HEK293 (cell line): Measurements from ENCODE around the gene HYPK.

Experiments
- CTCF ChIA-PET: fragments of 350-600 bp; formaldehyde crosslinking; extraction: SDS; loops from one replicate; lab custom pipeline; 2021; ENCODE audit warnings: antibody characterized with exemption; lab: Yijun Ruan, JAX
- POLR2A ChIA-PET: fragments of 300-600 bp; formaldehyde crosslinking; extraction: SDS; loops from one replicate; lab custom pipeline; 2020; ENCODE audit warnings: antibody characterized with exemption, inconsistent platforms; lab: Yijun Ruan, JAX
- H3K27ac ChIP-seq: fragments of 200-500 bp; sonication (Bioruptor generic); 2 replicates; pipeline ENCODE4 v1.5.1; 2014; ENCODE audit warnings: low read depth, low read length, control low read depth, inconsistent platforms; ENCODE audit errors: extremely low read depth
- H3K36me3 ChIP-seq, 2 experiments: fragments of 200-500 bp in 1 of 2; sonication (Bioruptor generic) in 1 of 2; 1 replicate in 1 of 2; 2 replicates in 1 of 2; pipeline ENCODE4 v1.5.1; 2014 to 2017; ENCODE audit warnings: inconsistent platforms in 2 of 2, low read length in 2 of 2; ENCODE audit not compliant: control insufficient read depth in 2 of 2, insufficient read depth in 1 of 2
- H3K4me1 ChIP-seq: fragments of 200-500 bp; sonication (Bioruptor generic); 2 replicates; pipeline ENCODE4 v1.5.1; 2014; ENCODE audit warnings: mild to moderate bottlenecking, low read length, inconsistent platforms; ENCODE audit not compliant: control insufficient read depth, insufficient read depth
- H3K4me3 ChIP-seq: 2 replicates; pipeline ENCODE4 v1.5.1; 2011; ENCODE audit warnings: low read depth, mild to moderate bottlenecking, control low read depth, low read length, moderate library complexity
- H3K9me3 ChIP-seq: fragments of 200-500 bp; sonication (Bioruptor generic); 2 replicates; pipeline ENCODE4 v1.5.1; 2014; ENCODE audit warnings: low read depth, low read length, inconsistent platforms; ENCODE audit not compliant: control insufficient read depth, insufficient read depth
- BCL11B ChIP-seq: fragments of 450-650 bp; formaldehyde crosslinking; IDR thresholded peaks from 2 replicates; pipeline ENCODE4 v1.5.1; 2016; ENCODE audit warnings: low read depth, missing biosample characterization, missing genetic modification characterization
- TCF7L2 ChIP-seq: IDR thresholded peaks from 2 replicates; pipeline ENCODE4 v1.6.1; 2011; ENCODE audit warnings: low read depth, mild to moderate bottlenecking, inconsistent platforms, low read length, moderate library complexity, borderline replicate concordance
- WT1 ChIP-seq: fragments of 450-650 bp; formaldehyde crosslinking; IDR thresholded peaks from 2 replicates; pipeline ENCODE4 v1.5.1; 2016; ENCODE audit warnings: missing biosample characterization, missing genetic modification characterization
- ZNF121 ChIP-seq: fragments of 450-650 bp; formaldehyde crosslinking; IDR thresholded peaks from 2 replicates; pipeline ENCODE4 v1.5.1; 2016; ENCODE audit warnings: missing biosample characterization, missing genetic modification characterization
- ZNF146 ChIP-seq: fragments of 450-650 bp; formaldehyde crosslinking; IDR thresholded peaks from 2 replicates; pipeline ENCODE4 v1.5.1; 2016; ENCODE audit warnings: missing biosample characterization, missing genetic modification characterization
- ZNF155 ChIP-seq: fragments of 450-650 bp; formaldehyde crosslinking; IDR thresholded peaks from 2 replicates; pipeline ENCODE4 v1.5.1; 2016; ENCODE audit warnings: missing biosample characterization, missing genetic modification characterization
- ZNF2 ChIP-seq: fragments of 450-650 bp; formaldehyde crosslinking; IDR thresholded peaks from 2 replicates; pipeline ENCODE4 v1.5.1; 2016; ENCODE audit warnings: missing biosample characterization, missing genetic modification characterization
- ZNF239 ChIP-seq: fragments of 450-650 bp; formaldehyde crosslinking; IDR thresholded peaks from 2 replicates; pipeline ENCODE4 v1.5.1; 2016; ENCODE audit warnings: missing biosample characterization, missing genetic modification characterization
- ZNF366 ChIP-seq: fragments of 450-650 bp; formaldehyde crosslinking; conservative IDR thresholded peaks from 2 replicates; pipeline ENCODE4 v1.5.1; 2016; ENCODE audit warnings: missing biosample characterization, missing genetic modification characterization
- ZNF501 ChIP-seq: fragments of 450-650 bp; formaldehyde crosslinking; IDR thresholded peaks from 2 replicates; pipeline ENCODE4 v1.5.1; 2016; ENCODE audit warnings: missing biosample characterization, missing genetic modification characterization
- ZNF510 ChIP-seq: fragments of 450-650 bp; formaldehyde crosslinking; IDR thresholded peaks from 2 replicates; pipeline ENCODE4 v1.5.1; 2018; ENCODE audit warnings: mild to moderate bottlenecking, missing genetic modification characterization, missing biosample characterization; ENCODE audit not compliant: insufficient replicate concordance
- ZNF629 ChIP-seq: fragments of 450-650 bp; formaldehyde crosslinking; IDR thresholded peaks from 2 replicates; pipeline ENCODE4 v1.5.1; 2017; ENCODE audit warnings: missing biosample characterization, missing genetic modification characterization
- ZSCAN16 ChIP-seq: fragments of 450-650 bp; formaldehyde crosslinking; IDR thresholded peaks from 2 replicates; pipeline ENCODE4 v1.5.1; 2016; ENCODE audit warnings: missing biosample characterization, missing genetic modification characterization
- TF ChIP-seq, protein P1 (sequence below): fragments of 450-650 bp; formaldehyde crosslinking; optimal IDR thresholded peaks from 2 replicates; pipeline ENCODE3; 2016; ENCODE audit warnings: missing biosample characterization, mild to moderate bottlenecking, missing genetic modification characterization
- TF ChIP-seq, protein P2 (sequence below): fragments of 450-650 bp; formaldehyde crosslinking; IDR thresholded peaks from 2 replicates; pipeline ENCODE4 v1.5.1; 2016; ENCODE audit warnings: missing biosample characterization, missing genetic modification characterization
- TF ChIP-seq, protein P3 (sequence below): fragments of 450-650 bp; formaldehyde crosslinking; IDR thresholded peaks from 2 replicates; pipeline ENCODE4 v1.5.1; 2016; ENCODE audit warnings: missing biosample characterization, missing genetic modification characterization, borderline replicate concordance
- TF ChIP-seq, protein P4 (sequence below): fragments of 450-650 bp; formaldehyde crosslinking; IDR thresholded peaks from 2 replicates; pipeline ENCODE4 v1.5.1; 2016; ENCODE audit warnings: missing biosample characterization, missing genetic modification characterization, low read depth
- TF ChIP-seq, protein P5 (sequence below): fragments of 450-650 bp; formaldehyde crosslinking; IDR thresholded peaks from 2 replicates; pipeline ENCODE4 v1.5.1; 2017; ENCODE audit warnings: missing biosample characterization, mild to moderate bottlenecking, missing genetic modification characterization, moderate library complexity
- TF ChIP-seq, protein P6 (sequence below): fragments of 450-650 bp; formaldehyde crosslinking; IDR thresholded peaks from 2 replicates; pipeline ENCODE4 v1.5.1; 2016; ENCODE audit warnings: missing biosample characterization, missing genetic modification characterization
- TF ChIP-seq, protein P7 (sequence below): IDR thresholded peaks from 2 replicates; pipeline ENCODE4 v1.6.1; 2011; ENCODE audit warnings: mild to moderate bottlenecking, low read depth, low read length, borderline replicate concordance

Gene HYPK

DNA sequence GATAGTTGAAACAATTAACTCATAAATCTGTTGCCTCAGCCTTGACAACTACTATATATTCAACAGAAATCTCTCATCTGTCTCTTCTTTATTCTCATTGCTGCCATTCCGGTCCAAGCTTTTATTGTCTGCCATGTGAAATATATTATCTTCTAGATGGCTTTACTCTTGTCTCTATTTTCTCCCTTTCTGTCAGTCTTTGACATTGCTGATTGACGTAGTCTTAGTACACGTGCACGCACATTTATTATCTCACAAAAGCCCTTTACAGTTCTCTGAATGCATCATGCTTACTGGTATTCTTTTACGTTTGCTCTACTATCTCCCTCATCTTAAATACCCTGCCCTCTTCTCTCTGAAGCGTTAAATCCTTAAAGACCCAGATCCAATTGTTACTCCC is 48.5 kb upstream of the HYPK start:
- TF ChIP-seq, protein P1, sequence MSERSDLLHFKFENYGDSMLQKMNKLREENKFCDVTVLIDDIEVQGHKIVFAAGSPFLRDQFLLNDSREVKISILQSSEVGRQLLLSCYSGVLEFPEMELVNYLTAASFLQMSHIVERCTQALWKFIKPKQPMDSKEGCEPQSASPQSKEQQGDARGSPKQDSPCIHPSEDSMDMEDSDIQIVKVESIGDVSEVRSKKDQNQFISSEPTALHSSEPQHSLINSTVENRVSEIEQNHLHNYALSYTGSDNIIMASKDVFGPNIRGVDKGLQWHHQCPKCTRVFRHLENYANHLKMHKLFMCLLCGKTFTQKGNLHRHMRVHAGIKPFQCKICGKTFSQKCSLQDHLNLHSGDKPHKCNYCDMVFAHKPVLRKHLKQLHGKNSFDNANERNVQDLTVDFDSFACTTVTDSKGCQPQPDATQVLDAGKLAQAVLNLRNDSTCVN, result no peak
- TF ChIP-seq ZNF366 (tag by site-specific recombination) (no peak), BCL11B (tag by site-specific recombination) (no peak), ZNF510 (tag by site-specific recombination) (no peak), ZNF121 (no peak), ZNF146 (tag by site-specific recombination) (no peak), WT1 (no peak), ZNF2 (tag by site-specific recombination) (no peak), ZNF239 (tag by site-specific recombination) (no peak), ZSCAN16 (tag by site-specific recombination) (no peak), ZNF629 (tag by site-specific recombination) (no peak), ZNF501 (no peak), ZNF155 (no peak), TCF7L2 (no peak)
- TF ChIP-seq, protein P2, sequence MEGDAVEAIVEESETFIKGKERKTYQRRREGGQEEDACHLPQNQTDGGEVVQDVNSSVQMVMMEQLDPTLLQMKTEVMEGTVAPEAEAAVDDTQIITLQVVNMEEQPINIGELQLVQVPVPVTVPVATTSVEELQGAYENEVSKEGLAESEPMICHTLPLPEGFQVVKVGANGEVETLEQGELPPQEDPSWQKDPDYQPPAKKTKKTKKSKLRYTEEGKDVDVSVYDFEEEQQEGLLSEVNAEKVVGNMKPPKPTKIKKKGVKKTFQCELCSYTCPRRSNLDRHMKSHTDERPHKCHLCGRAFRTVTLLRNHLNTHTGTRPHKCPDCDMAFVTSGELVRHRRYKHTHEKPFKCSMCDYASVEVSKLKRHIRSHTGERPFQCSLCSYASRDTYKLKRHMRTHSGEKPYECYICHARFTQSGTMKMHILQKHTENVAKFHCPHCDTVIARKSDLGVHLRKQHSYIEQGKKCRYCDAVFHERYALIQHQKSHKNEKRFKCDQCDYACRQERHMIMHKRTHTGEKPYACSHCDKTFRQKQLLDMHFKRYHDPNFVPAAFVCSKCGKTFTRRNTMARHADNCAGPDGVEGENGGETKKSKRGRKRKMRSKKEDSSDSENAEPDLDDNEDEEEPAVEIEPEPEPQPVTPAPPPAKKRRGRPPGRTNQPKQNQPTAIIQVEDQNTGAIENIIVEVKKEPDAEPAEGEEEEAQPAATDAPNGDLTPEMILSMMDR (tag by site-specific recombination), result no peak
- TF ChIP-seq, protein P3, sequence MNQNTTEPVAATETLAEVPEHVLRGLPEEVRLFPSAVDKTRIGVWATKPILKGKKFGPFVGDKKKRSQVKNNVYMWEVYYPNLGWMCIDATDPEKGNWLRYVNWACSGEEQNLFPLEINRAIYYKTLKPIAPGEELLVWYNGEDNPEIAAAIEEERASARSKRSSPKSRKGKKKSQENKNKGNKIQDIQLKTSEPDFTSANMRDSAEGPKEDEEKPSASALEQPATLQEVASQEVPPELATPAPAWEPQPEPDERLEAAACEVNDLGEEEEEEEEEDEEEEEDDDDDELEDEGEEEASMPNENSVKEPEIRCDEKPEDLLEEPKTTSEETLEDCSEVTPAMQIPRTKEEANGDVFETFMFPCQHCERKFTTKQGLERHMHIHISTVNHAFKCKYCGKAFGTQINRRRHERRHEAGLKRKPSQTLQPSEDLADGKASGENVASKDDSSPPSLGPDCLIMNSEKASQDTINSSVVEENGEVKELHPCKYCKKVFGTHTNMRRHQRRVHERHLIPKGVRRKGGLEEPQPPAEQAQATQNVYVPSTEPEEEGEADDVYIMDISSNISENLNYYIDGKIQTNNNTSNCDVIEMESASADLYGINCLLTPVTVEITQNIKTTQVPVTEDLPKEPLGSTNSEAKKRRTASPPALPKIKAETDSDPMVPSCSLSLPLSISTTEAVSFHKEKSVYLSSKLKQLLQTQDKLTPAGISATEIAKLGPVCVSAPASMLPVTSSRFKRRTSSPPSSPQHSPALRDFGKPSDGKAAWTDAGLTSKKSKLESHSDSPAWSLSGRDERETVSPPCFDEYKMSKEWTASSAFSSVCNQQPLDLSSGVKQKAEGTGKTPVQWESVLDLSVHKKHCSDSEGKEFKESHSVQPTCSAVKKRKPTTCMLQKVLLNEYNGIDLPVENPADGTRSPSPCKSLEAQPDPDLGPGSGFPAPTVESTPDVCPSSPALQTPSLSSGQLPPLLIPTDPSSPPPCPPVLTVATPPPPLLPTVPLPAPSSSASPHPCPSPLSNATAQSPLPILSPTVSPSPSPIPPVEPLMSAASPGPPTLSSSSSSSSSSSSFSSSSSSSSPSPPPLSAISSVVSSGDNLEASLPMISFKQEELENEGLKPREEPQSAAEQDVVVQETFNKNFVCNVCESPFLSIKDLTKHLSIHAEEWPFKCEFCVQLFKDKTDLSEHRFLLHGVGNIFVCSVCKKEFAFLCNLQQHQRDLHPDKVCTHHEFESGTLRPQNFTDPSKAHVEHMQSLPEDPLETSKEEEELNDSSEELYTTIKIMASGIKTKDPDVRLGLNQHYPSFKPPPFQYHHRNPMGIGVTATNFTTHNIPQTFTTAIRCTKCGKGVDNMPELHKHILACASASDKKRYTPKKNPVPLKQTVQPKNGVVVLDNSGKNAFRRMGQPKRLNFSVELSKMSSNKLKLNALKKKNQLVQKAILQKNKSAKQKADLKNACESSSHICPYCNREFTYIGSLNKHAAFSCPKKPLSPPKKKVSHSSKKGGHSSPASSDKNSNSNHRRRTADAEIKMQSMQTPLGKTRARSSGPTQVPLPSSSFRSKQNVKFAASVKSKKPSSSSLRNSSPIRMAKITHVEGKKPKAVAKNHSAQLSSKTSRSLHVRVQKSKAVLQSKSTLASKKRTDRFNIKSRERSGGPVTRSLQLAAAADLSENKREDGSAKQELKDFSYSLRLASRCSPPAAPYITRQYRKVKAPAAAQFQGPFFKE, result no peak
- TF ChIP-seq, protein P4, sequence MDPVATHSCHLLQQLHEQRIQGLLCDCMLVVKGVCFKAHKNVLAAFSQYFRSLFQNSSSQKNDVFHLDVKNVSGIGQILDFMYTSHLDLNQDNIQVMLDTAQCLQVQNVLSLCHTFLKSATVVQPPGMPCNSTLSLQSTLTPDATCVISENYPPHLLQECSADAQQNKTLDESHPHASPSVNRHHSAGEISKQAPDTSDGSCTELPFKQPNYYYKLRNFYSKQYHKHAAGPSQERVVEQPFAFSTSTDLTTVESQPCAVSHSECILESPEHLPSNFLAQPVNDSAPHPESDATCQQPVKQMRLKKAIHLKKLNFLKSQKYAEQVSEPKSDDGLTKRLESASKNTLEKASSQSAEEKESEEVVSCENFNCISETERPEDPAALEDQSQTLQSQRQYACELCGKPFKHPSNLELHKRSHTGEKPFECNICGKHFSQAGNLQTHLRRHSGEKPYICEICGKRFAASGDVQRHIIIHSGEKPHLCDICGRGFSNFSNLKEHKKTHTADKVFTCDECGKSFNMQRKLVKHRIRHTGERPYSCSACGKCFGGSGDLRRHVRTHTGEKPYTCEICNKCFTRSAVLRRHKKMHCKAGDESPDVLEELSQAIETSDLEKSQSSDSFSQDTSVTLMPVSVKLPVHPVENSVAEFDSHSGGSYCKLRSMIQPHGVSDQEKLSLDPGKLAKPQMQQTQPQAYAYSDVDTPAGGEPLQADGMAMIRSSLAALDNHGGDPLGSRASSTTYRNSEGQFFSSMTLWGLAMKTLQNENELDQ, result no peak
- TF ChIP-seq, protein P5, sequence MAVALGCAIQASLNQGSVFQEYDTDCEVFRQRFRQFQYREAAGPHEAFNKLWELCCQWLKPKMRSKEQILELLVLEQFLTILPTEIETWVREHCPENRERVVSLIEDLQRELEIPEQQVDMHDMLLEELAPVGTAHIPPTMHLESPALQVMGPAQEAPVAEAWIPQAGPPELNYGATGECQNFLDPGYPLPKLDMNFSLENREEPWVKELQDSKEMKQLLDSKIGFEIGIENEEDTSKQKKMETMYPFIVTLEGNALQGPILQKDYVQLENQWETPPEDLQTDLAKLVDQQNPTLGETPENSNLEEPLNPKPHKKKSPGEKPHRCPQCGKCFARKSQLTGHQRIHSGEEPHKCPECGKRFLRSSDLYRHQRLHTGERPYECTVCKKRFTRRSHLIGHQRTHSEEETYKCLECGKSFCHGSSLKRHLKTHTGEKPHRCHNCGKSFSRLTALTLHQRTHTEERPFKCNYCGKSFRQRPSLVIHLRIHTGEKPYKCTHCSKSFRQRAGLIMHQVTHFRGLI (tag by site-specific recombination), result no peak
- TF ChIP-seq, protein P6, sequence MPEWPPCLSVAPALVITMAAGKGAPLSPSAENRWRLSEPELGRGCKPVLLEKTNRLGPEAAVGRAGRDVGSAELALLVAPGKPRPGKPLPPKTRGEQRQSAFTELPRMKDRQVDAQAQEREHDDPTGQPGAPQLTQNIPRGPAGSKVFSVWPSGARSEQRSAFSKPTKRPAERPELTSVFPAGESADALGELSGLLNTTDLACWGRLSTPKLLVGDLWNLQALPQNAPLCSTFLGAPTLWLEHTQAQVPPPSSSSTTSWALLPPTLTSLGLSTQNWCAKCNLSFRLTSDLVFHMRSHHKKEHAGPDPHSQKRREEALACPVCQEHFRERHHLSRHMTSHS, result no peak
- TF ChIP-seq, protein P7, sequence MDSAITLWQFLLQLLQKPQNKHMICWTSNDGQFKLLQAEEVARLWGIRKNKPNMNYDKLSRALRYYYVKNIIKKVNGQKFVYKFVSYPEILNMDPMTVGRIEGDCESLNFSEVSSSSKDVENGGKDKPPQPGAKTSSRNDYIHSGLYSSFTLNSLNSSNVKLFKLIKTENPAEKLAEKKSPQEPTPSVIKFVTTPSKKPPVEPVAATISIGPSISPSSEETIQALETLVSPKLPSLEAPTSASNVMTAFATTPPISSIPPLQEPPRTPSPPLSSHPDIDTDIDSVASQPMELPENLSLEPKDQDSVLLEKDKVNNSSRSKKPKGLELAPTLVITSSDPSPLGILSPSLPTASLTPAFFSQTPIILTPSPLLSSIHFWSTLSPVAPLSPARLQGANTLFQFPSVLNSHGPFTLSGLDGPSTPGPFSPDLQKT, result no peak
- TF ChIP-seq, all 188 proteins: peak for 0
- H3K27ac ChIP-seq, result no peak overlapping the region
- H3K36me3 ChIP-seq, result peaks cover 12 to 57% of the 10 kb centered on the region in 2 experiments
- no peak overlapping the region for H3K4me3 ChIP-seq
- POLR2A ChIA-PET, result no interaction called here
- H3K9me3 ChIP-seq, result no peaks in the 10 kb centered on the region
- CTCF ChIA-PET, result no interaction called here
- H3K4me1 ChIP-seq, result peaks cover 8% of the 10 kb centered on the region
